ENCODE results near the gene PPCDC.

Gene PPCDC

DNA sequence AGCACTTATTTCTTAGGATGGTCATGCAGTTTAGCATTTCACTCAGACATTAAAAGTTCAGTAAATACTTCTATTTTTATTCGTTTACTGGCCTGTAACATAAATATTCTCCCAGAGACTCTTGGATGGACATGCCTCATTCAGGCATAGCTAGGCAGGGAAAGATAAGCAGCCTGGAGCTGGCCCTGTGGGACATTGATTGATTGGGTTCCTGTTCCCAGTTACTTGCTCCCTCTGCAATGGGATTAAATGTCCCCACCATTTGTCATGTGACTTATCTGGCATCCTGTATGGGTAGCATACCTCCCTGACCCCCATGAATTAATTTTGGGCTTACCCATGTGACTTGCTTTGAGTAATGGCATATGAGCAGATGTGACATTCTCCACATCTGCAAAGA, 30.8 kb upstream of the PPCDC start:
- TF ChIP-seq, protein P1, sequence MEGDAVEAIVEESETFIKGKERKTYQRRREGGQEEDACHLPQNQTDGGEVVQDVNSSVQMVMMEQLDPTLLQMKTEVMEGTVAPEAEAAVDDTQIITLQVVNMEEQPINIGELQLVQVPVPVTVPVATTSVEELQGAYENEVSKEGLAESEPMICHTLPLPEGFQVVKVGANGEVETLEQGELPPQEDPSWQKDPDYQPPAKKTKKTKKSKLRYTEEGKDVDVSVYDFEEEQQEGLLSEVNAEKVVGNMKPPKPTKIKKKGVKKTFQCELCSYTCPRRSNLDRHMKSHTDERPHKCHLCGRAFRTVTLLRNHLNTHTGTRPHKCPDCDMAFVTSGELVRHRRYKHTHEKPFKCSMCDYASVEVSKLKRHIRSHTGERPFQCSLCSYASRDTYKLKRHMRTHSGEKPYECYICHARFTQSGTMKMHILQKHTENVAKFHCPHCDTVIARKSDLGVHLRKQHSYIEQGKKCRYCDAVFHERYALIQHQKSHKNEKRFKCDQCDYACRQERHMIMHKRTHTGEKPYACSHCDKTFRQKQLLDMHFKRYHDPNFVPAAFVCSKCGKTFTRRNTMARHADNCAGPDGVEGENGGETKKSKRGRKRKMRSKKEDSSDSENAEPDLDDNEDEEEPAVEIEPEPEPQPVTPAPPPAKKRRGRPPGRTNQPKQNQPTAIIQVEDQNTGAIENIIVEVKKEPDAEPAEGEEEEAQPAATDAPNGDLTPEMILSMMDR (conservative IDR thresholded peaks at IDR 0.05; ENCODE audit: low read length), result no peak
- no peak for TF ChIP-seq EZH2phosphoT487 (IDR thresholded peaks at IDR 0.05; ENCODE audit: borderline replicate concordance)
- no peaks in the 10 kb centered on the region for H3F3A ChIP-seq (ENCODE audit: low read depth)
- no peaks in the 10 kb centered on the region for H3K36me3 ChIP-seq (ENCODE audit: insufficient read depth, low read length)
- H3K79me2 ChIP-seq (ENCODE audit: insufficient read depth, low read length), result no peaks in the 10 kb centered on the region
- no peaks in the 10 kb centered on the region for H4K20me1 ChIP-seq (ENCODE audit: insufficient read depth, low read length, poor library complexity, severe bottlenecking)
- H3K9me3 ChIP-seq (ENCODE audit: insufficient read depth, low read depth, low read length), result no peaks in the 10 kb centered on the region
- no peak overlapping the region for H3K9ac ChIP-seq (ENCODE audit: low read depth, low read length, poor library complexity, severe bottlenecking)
- no peak overlapping the region for H2AFZ ChIP-seq (ENCODE audit: low read length)
- no peaks in the 10 kb centered on the region for H3K4me1 ChIP-seq (ENCODE audit: insufficient read depth, low read length, poor library complexity, severe bottlenecking)
- H3K27me3 ChIP-seq (ENCODE audit: insufficient read depth, low read length, poor library complexity, severe bottlenecking), result no peaks in the 10 kb centered on the region
- H3K4me2 ChIP-seq (ENCODE audit: low read depth, low read length, poor library complexity, severe bottlenecking), result no peak overlapping the region
- no peaks in the 10 kb centered on the region for H3K9me2 ChIP-seq (replicated peaks; ENCODE audit: low read depth, low read length)
- H3K4me3 ChIP-seq (ENCODE audit: low read length, poor library complexity, severe bottlenecking), result no peak overlapping the region

DNA sequence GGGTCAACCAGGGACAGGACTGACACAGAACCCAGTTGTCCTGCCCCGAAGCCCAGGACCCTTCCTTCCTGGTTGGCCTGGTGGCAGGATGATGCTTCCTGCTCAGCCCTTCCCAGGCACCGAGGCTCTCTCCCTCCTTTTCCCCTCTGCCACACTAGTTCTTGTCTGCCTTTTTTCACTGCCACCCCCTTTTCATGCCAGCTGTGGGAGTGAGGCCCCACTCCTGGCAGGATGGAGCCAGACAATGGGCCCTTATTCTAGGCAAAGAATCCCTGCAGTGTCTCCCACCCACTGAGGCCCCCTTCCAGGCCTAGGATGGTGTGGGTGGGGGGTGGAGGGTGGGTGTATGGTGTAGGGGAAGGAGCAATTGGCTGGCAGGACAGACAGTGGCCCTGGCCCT, 29.2 kb upstream of the PPCDC start:
- Histone ChIP-seq H3K36me3 (ENCODE audit: insufficient read depth, low read length) (no peaks in the 10 kb centered on the region), H3K9me2 (replicated peaks; ENCODE audit: low read depth, low read length) (no peaks in the 10 kb centered on the region), H3K9me3 (ENCODE audit: insufficient read depth, low read depth, low read length) (no peaks in the 10 kb centered on the region), H3K79me2 (ENCODE audit: insufficient read depth, low read length) (no peaks in the 10 kb centered on the region), H3K9ac (ENCODE audit: low read depth, low read length, poor library complexity, severe bottlenecking) (no peak overlapping the region), H3K4me2 (ENCODE audit: low read depth, low read length, poor library complexity, severe bottlenecking) (no peak overlapping the region), H3K4me3 (ENCODE audit: low read length, poor library complexity, severe bottlenecking) (no peak overlapping the region), H2AFZ (ENCODE audit: low read length) (no peak overlapping the region), H3K4me1 (ENCODE audit: insufficient read depth, low read length, poor library complexity, severe bottlenecking) (no peaks in the 10 kb centered on the region), H4K20me1 (ENCODE audit: insufficient read depth, low read length, poor library complexity, severe bottlenecking) (no peaks in the 10 kb centered on the region), H3F3A (ENCODE audit: low read depth) (no peaks in the 10 kb centered on the region), H3K27me3 (ENCODE audit: insufficient read depth, low read length, poor library complexity, severe bottlenecking) (no peaks in the 10 kb centered on the region)
- no peak for TF ChIP-seq EZH2phosphoT487 (IDR thresholded peaks at IDR 0.05; ENCODE audit: borderline replicate concordance)
- TF ChIP-seq, protein P1 (conservative IDR thresholded peaks at IDR 0.05; ENCODE audit: low read length), result no peak

DNA sequence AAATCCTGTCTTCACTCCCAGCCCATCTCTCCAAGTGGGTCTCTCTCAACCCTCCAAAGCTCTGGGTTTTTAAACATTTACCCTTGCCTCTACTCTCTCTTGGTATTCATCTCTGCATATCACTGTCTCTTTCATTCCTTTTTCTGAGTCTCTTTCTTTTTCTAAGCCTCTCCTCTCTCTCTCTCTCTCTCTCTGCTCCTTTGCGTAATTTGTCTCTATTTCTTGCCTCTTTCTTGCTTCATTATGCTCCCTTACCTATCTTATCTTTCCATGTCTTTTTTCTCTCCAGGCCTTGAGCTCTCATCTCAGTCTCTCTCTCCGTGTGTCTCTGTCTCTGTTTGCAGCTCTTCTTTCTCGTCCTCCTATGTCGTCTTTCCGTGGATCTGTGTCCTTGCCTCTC, 28.7 kb upstream of the PPCDC start:
- Histone ChIP-seq H3K9me3 (ENCODE audit: insufficient read depth, low read depth, low read length) (no peaks in the 10 kb centered on the region), H3K9ac (ENCODE audit: low read depth, low read length, poor library complexity, severe bottlenecking) (no peak overlapping the region), H3K79me2 (ENCODE audit: insufficient read depth, low read length) (no peaks in the 10 kb centered on the region), H4K20me1 (ENCODE audit: insufficient read depth, low read length, poor library complexity, severe bottlenecking) (no peaks in the 10 kb centered on the region), H3K9me2 (replicated peaks; ENCODE audit: low read depth, low read length) (no peaks in the 10 kb centered on the region), H3K4me3 (ENCODE audit: low read length, poor library complexity, severe bottlenecking) (no peak overlapping the region), H3K4me1 (ENCODE audit: insufficient read depth, low read length, poor library complexity, severe bottlenecking) (no peaks in the 10 kb centered on the region), H3F3A (ENCODE audit: low read depth) (no peaks in the 10 kb centered on the region), H2AFZ (ENCODE audit: low read length) (no peak overlapping the region), H3K36me3 (ENCODE audit: insufficient read depth, low read length) (no peaks in the 10 kb centered on the region), H3K27me3 (ENCODE audit: insufficient read depth, low read length, poor library complexity, severe bottlenecking) (no peaks in the 10 kb centered on the region), H3K4me2 (ENCODE audit: low read depth, low read length, poor library complexity, severe bottlenecking) (no peak overlapping the region)
- TF ChIP-seq, protein P1 (conservative IDR thresholded peaks at IDR 0.05; ENCODE audit: low read length), result no peak
- TF ChIP-seq EZH2phosphoT487 (IDR thresholded peaks at IDR 0.05; ENCODE audit: borderline replicate concordance), result no peak
